A673 (cell line): ENCODE results near the gene CTNNA2. TPM values are rescaled to one million over a fixed set of nuclear protein-coding genes. Genes with fewer than 3 reads are reported as not detected.

Source experiments
- BruUV-seq: library from RNA; stranded (reverse); fragments of 400-500 nt; replicated peaks from 2 replicates; lab custom pipeline; 2021; lab: Mats Ljungman, UMichigan
- CTCF ChIA-PET: fragments of 300-600 bp; sonication (Branson Sonifier 250); formaldehyde crosslinking; loops from one replicate; lab custom pipeline; 2022; ENCODE audit warnings: antibody characterized with exemption; lab: Charles Lee
- POLR2A ChIA-PET: fragments of 300-600 bp; sonication (Branson Sonifier 250); formaldehyde crosslinking; loops from one replicate; lab custom pipeline; 2022; ENCODE audit warnings: antibody characterized with exemption; ENCODE audit not compliant: low non-redundant PET; lab: Charles Lee
- DNase-seq: peaks from one replicate; pipeline ENCODE4 v3.0.0-alpha.2; 2015; ENCODE audit warnings: low spot score
- H3K27ac ChIP-seq: fragments of 200-600 bp; sonication (generic); 2 replicates; pipeline ENCODE4 v1.5.1; 2016; ENCODE audit warnings: mixed run types, low read depth, mild to moderate bottlenecking, mixed read lengths, antibody characterized with exemption, low read length; ENCODE audit not compliant: poor library complexity, severe bottlenecking
- H3K27me3 ChIP-seq: fragments of 200-600 bp; sonication (generic); replicated peaks from 2 replicates; pipeline ENCODE4 v1.6.1; 2017; ENCODE audit warnings: mixed run types, low read depth, mild to moderate bottlenecking, mixed read lengths, antibody characterized with exemption, low read length; ENCODE audit not compliant: insufficient read depth, poor library complexity
- H3K36me3 ChIP-seq: fragments of 200-600 bp; sonication (generic); 2 replicates; pipeline ENCODE4 v1.6.1; 2016; ENCODE audit warnings: mixed run types, mild to moderate bottlenecking, mixed read lengths, antibody characterized with exemption, low read length; ENCODE audit not compliant: insufficient read depth, poor library complexity, severe bottlenecking
- H3K4me1 ChIP-seq: fragments of 200-600 bp; sonication (generic); 2 replicates; pipeline ENCODE4 v1.6.1; 2017; ENCODE audit warnings: mixed run types, mild to moderate bottlenecking, mixed read lengths, antibody characterized with exemption, low read length; ENCODE audit not compliant: insufficient read depth, poor library complexity, severe bottlenecking
- H3K4me3 ChIP-seq: fragments of 200-600 bp; sonication (generic); 2 replicates; pipeline ENCODE4 v1.5.1; 2016; ENCODE audit warnings: low read depth, mixed run types, mild to moderate bottlenecking, mixed read lengths, low read length; ENCODE audit not compliant: poor library complexity, severe bottlenecking
- H3K9me3 ChIP-seq: fragments of 200-600 bp; sonication (generic); 2 replicates; pipeline ENCODE4 v1.6.1; 2016; ENCODE audit warnings: mixed run types, low read depth, mild to moderate bottlenecking, mixed read lengths, antibody characterized with exemption, low read length; ENCODE audit not compliant: poor library complexity, severe bottlenecking
- EZH2 ChIP-seq: fragments of 200-600 bp; sonication (generic); IDR thresholded peaks from 2 replicates; pipeline ENCODE4 v1.6.1; 2017; ENCODE audit warnings: borderline replicate concordance, low read depth, mild to moderate bottlenecking, mixed read lengths, antibody characterized with exemption, low read length; ENCODE audit not compliant: poor library complexity, severe bottlenecking
- intact Hi-C: fragments of 100-400 bp; cut with micrococcal nuclease; formaldehyde crosslinking; loops from one replicate; pipeline ENCODE4 v1.10.0; 2022; ENCODE audit not compliant: unreplicated experiment
- total RNA-seq: library from RNA; stranded (reverse); gene quantifications from 2 replicates; pipeline ENCODE4 v1.2.3, GENCODE V29; 2021
- TF ChIP-seq, protein P1 (sequence below): fragments of 300-800, 200-600 bp; sonication (generic); conservative IDR thresholded peaks from 2 replicates; pipeline ENCODE4 v1.5.1; 2017; ENCODE audit warnings: low read depth, mild to moderate bottlenecking, antibody characterized with exemption, low read length, moderate library complexity, mixed read lengths

The CTNNA2 gene
- total RNA-seq, 1 experiment from 2014 or later = not detected

DNA sequence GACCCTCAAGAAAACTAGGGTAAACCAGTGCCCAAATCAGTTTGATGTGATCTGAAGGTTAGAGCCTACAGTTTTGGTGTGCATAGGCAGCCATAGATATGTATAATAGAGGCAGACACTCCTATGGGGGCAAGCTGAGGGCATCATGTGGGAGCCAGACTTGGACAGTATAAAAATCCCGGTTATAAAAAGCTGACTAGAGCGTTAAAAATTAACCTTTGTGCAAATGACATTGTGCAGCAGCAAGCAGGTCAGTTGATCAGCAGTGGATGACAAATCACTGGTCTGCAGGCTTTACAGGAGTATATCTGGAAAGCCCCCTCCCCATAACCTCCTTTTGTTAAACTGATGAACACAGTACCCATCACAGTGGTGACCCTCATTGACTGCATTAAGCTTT lies 107.8 kb downstream of the CTNNA2 start:
- Histone ChIP-seq H3K4me3 (no peak overlapping the region), H3K9me3 (no peaks in the 10 kb centered on the region), H3K27me3 (no peaks in the 10 kb centered on the region), H3K4me1 (no peaks in the 10 kb centered on the region), H3K27ac (no peak overlapping the region), H3K36me3 (no peaks in the 10 kb centered on the region)
- BruUV-seq = no TSS peak
- DNase-seq = no peak
- ChIA-PET CTCF (no interaction called here), POLR2A (no interaction called here)
- intact Hi-C loops = no loop called here
- TF ChIP-seq, protein P1, sequence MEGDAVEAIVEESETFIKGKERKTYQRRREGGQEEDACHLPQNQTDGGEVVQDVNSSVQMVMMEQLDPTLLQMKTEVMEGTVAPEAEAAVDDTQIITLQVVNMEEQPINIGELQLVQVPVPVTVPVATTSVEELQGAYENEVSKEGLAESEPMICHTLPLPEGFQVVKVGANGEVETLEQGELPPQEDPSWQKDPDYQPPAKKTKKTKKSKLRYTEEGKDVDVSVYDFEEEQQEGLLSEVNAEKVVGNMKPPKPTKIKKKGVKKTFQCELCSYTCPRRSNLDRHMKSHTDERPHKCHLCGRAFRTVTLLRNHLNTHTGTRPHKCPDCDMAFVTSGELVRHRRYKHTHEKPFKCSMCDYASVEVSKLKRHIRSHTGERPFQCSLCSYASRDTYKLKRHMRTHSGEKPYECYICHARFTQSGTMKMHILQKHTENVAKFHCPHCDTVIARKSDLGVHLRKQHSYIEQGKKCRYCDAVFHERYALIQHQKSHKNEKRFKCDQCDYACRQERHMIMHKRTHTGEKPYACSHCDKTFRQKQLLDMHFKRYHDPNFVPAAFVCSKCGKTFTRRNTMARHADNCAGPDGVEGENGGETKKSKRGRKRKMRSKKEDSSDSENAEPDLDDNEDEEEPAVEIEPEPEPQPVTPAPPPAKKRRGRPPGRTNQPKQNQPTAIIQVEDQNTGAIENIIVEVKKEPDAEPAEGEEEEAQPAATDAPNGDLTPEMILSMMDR = no peak
- TF ChIP-seq EZH2 = no peak

GRCh38 chr2:79621252-79621651 lies 108.4 kb downstream of the CTNNA2 start:
- Histone ChIP-seq H3K27ac (no peak overlapping the region), H3K36me3 (no peaks in the 10 kb centered on the region), H3K27me3 (no peaks in the 10 kb centered on the region), H3K4me3 (no peak overlapping the region), H3K9me3 (no peaks in the 10 kb centered on the region), H3K4me1 (no peaks in the 10 kb centered on the region)
- DNase-seq = no peak
- CTCF ChIA-PET = no interaction called here
- no peak for TF ChIP-seq EZH2
- TF ChIP-seq, protein P1 = no peak
- POLR2A ChIA-PET = no interaction called here
- BruUV-seq = no TSS peak
- intact Hi-C loops = no loop called here

DNA sequence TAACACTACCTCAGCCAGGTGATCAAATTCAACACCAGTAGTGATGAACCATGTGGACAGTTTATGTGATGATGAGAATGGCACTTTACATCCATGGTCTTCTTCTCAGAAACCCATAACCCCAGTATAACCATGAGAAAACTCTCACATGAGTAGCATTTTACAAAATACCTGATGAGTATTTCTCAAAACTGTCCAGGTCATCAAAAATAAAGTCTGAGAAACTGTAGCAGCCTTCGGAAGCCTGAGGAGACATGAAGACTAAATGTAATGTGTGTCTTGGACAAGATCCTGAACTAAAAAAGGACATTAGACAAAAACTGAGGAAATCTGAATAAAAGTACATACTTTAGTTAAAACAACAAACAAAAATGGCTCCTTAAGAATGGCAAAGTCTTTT lies 108.9 kb downstream of the CTNNA2 start:
- Histone ChIP-seq H3K27ac (no peak overlapping the region), H3K4me3 (no peak overlapping the region), H3K27me3 (no peaks in the 10 kb centered on the region), H3K9me3 (no peaks in the 10 kb centered on the region), H3K4me1 (no peaks in the 10 kb centered on the region), H3K36me3 (no peaks in the 10 kb centered on the region)
- POLR2A ChIA-PET = no interaction called here
- no peak for DNase-seq
- TF ChIP-seq, protein P1 = no peak
- TF ChIP-seq EZH2 = no peak
- no TSS peak for BruUV-seq
- CTCF ChIA-PET = no interaction called here
- intact Hi-C loops = no loop called here
